ENCODE measurements around the gene PLA2G5. TPM values are rescaled to one million over a fixed set of nuclear protein-coding genes. Genes with fewer than 3 reads are reported as not detected.

Gene PLA2G5
- total RNA-seq, 4 donors from 2014 or later: 0.87 to 4.7 (median 2.2) TPM

DNA sequence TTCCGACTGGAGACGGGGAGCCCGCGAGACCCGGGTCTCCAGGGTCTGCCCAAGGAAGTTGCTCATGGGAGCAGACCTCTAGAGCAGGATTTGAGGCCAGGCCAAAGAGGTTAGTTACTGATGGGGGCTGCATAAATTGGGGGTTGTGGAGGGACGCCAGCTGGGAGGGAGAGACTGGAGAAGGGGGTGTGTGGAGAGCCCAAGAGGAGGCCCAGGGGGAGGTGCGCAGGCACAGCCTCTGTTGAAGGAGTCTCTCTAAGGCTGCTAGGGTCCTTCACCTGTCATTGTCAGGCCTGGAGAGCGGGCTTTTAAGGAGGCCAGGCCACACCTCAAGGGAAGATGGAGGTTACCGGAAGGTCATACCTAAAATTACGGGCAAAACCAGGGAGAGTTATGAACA, 363 bp downstream of the PLA2G5 start:
- Histone ChIP-seq H3K27ac (no peak overlapping the region), H3K9me3 (no peaks in the 10 kb centered on the region), H3K27me3 (no peaks in the 10 kb centered on the region), H3K4me1 (peaks cover 0 to 7% (median 0%) of the 10 kb centered on the region in 4 donors), H3K4me3 (no peak overlapping the region), H3K36me3 (no peaks in the 10 kb centered on the region)
- TF ChIP-seq EP300 (IDR thresholded peaks at IDR 0.05) (no peak), POLR2A (IDR thresholded peaks at IDR 0.05) (no peak)
- TF ChIP-seq, protein P1, sequence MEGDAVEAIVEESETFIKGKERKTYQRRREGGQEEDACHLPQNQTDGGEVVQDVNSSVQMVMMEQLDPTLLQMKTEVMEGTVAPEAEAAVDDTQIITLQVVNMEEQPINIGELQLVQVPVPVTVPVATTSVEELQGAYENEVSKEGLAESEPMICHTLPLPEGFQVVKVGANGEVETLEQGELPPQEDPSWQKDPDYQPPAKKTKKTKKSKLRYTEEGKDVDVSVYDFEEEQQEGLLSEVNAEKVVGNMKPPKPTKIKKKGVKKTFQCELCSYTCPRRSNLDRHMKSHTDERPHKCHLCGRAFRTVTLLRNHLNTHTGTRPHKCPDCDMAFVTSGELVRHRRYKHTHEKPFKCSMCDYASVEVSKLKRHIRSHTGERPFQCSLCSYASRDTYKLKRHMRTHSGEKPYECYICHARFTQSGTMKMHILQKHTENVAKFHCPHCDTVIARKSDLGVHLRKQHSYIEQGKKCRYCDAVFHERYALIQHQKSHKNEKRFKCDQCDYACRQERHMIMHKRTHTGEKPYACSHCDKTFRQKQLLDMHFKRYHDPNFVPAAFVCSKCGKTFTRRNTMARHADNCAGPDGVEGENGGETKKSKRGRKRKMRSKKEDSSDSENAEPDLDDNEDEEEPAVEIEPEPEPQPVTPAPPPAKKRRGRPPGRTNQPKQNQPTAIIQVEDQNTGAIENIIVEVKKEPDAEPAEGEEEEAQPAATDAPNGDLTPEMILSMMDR (IDR thresholded peaks at IDR 0.05): no peak
- DNase-seq (ENCODE audit: low spot score in 2 of 2): no peak
- 71 to 73% methylated on average over 10 of the region's 10 CpGs for WGBS, 2 donors

DNA sequence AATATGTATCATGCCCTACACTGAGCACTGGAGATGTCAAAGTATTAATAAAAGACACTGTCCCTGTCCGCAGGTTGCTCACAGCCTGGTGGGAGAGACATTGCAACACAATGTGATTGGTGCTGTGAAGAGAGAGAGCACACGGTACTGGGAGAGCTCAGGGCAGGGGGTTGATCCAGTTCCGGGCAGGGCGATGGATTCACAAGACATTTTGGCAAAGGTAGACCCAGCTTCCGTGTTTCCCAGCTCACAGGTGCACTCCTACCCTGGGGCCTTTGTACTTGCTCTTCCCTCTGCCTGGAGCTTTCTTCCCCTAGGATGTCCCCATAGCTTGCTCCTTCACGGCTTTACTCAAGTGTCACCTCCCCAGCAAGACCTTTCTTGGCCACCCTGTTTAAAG, 1.4 kb downstream of the PLA2G5 start:
- no peak for DNase-seq (ENCODE audit: low spot score in 2 of 2)
- H3K27me3 ChIP-seq: no peaks in the 10 kb centered on the region
- H3K36me3 ChIP-seq: no peaks in the 10 kb centered on the region
- no peak overlapping the region for H3K27ac ChIP-seq
- no peak overlapping the region for H3K4me3 ChIP-seq
- H3K4me1 ChIP-seq: peaks cover 0 to 7% (median 0%) of the 10 kb centered on the region in 4 donors
- no peak for TF ChIP-seq POLR2A (IDR thresholded peaks at IDR 0.05)
- no peak for TF ChIP-seq EP300 (IDR thresholded peaks at IDR 0.05)
- TF ChIP-seq, protein P1 (IDR thresholded peaks at IDR 0.05): no peak
- no peaks in the 10 kb centered on the region for H3K9me3 ChIP-seq
- 88 to 96% methylated on average over 6 of the region's 6 CpGs for WGBS, 2 donors

DNA sequence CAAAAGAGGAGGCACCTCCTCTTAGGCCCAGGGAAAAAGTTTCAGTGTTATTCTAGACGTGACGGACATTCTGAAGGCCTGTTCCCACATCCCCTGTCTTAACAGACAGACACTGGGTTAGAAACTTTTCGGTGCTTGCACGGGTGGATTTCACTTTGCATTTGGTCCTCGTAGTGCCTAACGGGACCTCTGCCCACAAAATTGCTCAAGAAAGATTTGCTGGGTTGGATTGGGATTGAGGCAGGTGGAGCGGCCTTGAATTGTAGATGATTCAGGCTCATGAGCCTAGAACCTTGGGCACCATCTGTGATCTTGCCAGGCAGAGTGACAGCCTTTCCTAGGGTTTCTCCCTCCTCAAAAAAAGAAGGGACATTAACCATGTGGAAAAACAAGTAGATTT, 2.8 kb downstream of the PLA2G5 start:
- H3K27me3 ChIP-seq: peaks cover 0 to 3% of the 10 kb centered on the region in 2 donors
- no peak overlapping the region for H3K27ac ChIP-seq
- TF ChIP-seq, protein P1 (IDR thresholded peaks at IDR 0.05): no peak
- TF ChIP-seq EP300 (IDR thresholded peaks at IDR 0.05) (no peak), POLR2A (IDR thresholded peaks at IDR 0.05) (no peak)
- no peak for DNase-seq (ENCODE audit: low spot score in 2 of 2)
- H3K4me1 ChIP-seq: peaks cover 0 to 7% (median 0%) of the 10 kb centered on the region in 4 donors
- no peaks in the 10 kb centered on the region for H3K9me3 ChIP-seq
- H3K36me3 ChIP-seq: no peaks in the 10 kb centered on the region
- 84 to 89% methylated on average over 7 of the region's 7 CpGs for WGBS, 2 donors
- no peak overlapping the region for H3K4me3 ChIP-seq

DNA sequence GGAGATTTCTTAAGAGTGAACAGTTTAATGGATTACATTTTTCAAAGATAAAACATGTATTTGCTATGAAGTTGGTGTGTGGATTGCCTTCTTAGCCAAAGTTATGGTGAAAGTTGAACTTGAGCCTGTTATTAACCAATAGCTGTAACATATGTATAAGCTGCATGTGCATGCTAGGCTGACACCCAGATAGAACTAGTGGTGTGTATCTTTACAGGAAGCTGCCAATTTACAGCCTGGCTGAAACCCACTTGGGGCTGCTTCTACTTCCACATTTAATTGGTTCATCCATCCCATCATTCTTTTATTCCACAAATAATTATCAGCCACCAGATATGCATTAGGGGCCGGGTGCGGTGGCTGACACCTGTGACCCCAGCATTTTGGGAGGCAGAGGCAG, 3.3 kb downstream of the PLA2G5 start:
- Histone ChIP-seq H3K36me3 (no peaks in the 10 kb centered on the region), H3K4me1 (peaks cover 0 to 7% (median 0%) of the 10 kb centered on the region in 4 donors), H3K27ac (no peak overlapping the region), H3K4me3 (no peak overlapping the region), H3K27me3 (peaks cover 0 to 3% of the 10 kb centered on the region in 2 donors), H3K9me3 (no peaks in the 10 kb centered on the region)
- no peak for TF ChIP-seq EP300 (IDR thresholded peaks at IDR 0.05)
- no peak for TF ChIP-seq POLR2A (IDR thresholded peaks at IDR 0.05)
- TF ChIP-seq, protein P1 (IDR thresholded peaks at IDR 0.05): no peak
- no peak for DNase-seq (ENCODE audit: low spot score in 2 of 2)
- WGBS, 2 donors: 83 to 95% methylated on average over 2 of the region's 2 CpGs

DNA sequence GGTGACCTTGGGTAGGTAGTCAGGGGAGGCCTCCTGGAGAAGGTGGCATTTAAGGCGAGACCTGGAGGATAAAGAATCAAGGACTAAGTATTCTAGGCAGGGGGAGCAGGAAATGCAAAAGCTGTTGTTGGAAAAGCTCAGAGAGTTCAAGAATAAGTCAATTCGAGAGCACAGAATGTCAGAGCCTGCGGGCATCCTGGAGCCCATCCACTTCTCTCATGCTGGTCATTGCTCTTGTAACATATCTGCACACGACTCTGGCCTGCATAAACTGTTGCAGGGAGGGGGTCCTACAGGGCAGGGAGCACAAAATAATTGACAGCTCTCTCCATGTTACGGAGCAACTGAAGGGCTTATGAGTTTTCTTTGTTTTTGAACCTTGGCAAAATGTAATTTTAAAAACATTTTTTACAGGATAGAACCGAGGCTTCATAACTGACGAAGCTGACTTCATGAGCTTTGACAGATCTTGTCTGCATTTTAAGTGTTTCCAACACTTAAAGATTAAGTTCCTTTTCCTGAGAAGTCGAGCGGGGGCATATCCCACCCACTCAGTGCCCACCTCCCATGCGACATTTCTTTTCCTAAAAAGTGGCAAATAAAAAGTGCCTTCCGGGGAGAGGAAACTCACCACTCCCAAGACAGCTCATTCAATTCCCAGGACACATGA, 4.2 kb downstream of the PLA2G5 start:
- Histone ChIP-seq H3K36me3 (no peaks in the 10 kb centered on the region), H3K27ac (no peak overlapping the region), H3K4me1 (peaks cover 0 to 7% (median 0%) of the 10 kb centered on the region in 4 donors), H3K4me3 (no peak overlapping the region), H3K27me3 (peaks cover 0 to 3% of the 10 kb centered on the region in 2 donors), H3K9me3 (no peaks in the 10 kb centered on the region)
- WGBS, 2 donors: 59 to 63% methylated on average over 11 of the region's 11 CpGs
- no peak for DNase-seq (ENCODE audit: low spot score in 2 of 2)
- TF ChIP-seq, protein P1 (IDR thresholded peaks at IDR 0.05): no peak
- no peak for TF ChIP-seq EP300 (IDR thresholded peaks at IDR 0.05)
- TF ChIP-seq POLR2A (IDR thresholded peaks at IDR 0.05): no peak
